HUDEP-2 (cell line): Measurements from ENCODE around the gene SLC22A5.
"Not testable (repeated sequence)": the region's sequence is repeated elsewhere in the genome, so short reads cannot be mapped to it uniquely, and the experiment has no call there.

Experiments
- DNase-seq, 76 experiments: peaks; one replicate each; lab custom pipeline; 2025; ENCODE audit not compliant: unreplicated experiment in 76 of 76; lab: John Stamatoyannopoulos, UW

Gene SLC22A5

GRCh38 chr5:132386644-132387286 lies 17.3 kb downstream of the SLC22A5 start:
- peak in 59 of 76 experiments; percentile 1 to 76 (median 43) for DNase-seq

GRCh38 chr5:132387640-132388117 lies 18.2 kb downstream of the SLC22A5 start:
- DNase-seq: peak in 5 of 76 experiments; percentile 3 to 19 (median 11)

- DNase-seq: no peak
These were observed 18.9 kb downstream of the SLC22A5 start for GRCh38 chr5:132388244-132389050.

GRCh38 chr5:132389051-132389331 lies 19.5 kb downstream of the SLC22A5 start:
- no peak for DNase-seq

- DNase-seq: no peak
These were observed 20.2 kb downstream of the SLC22A5 start for GRCh38 chr5:132389585-132390286.

- no peak for DNase-seq
These were observed 21.7 kb downstream of the SLC22A5 start for GRCh38 chr5:132391247-132391646.

GRCh38 chr5:132391870-132392269 lies 22.4 kb downstream of the SLC22A5 start:
- DNase-seq: no peak

- DNase-seq: no peak
These were observed 22.9 kb downstream of the SLC22A5 start for GRCh38 chr5:132392411-132392810.

GRCh38 chr5:132392978-132393825 lies 23.7 kb downstream of the SLC22A5 start:
- DNase-seq: no peak

- DNase-seq: no peak
These were observed 25.3 kb downstream of the SLC22A5 start for GRCh38 chr5:132394667-132395259.

- no peak for DNase-seq
These were observed 27.1 kb downstream of the SLC22A5 start for GRCh38 chr5:132396589-132397031.

- no peak for DNase-seq
These were observed 27.7 kb downstream of the SLC22A5 start for GRCh38 chr5:132397224-132397623.

- DNase-seq: not testable (repeated sequence)
These were observed 28.6 kb downstream of the SLC22A5 start for GRCh38 chr5:132397936-132398675.

- not testable (repeated sequence) for DNase-seq
These were observed 34.5 kb downstream of the SLC22A5 start for GRCh38 chr5:132404041-132404440.

- DNase-seq: peak in 1 of 76 experiments; percentile 5
These were observed 36.1 kb downstream of the SLC22A5 start for GRCh38 chr5:132405646-132406045.

- no peak for DNase-seq
These were observed 36.8 kb downstream of the SLC22A5 start for GRCh38 chr5:132406144-132406783.

GRCh38 chr5:132407970-132408369 lies 38.5 kb downstream of the SLC22A5 start:
- no peak for DNase-seq

GRCh38 chr5:132408456-132408855 lies 38.9 kb downstream of the SLC22A5 start:
- no peak for DNase-seq

GRCh38 chr5:132408965-132409364 lies 39.5 kb downstream of the SLC22A5 start:
- no peak for DNase-seq
